ENCODE measurements around the gene IL27RA.

- TF ChIP-seq, protein P1, sequence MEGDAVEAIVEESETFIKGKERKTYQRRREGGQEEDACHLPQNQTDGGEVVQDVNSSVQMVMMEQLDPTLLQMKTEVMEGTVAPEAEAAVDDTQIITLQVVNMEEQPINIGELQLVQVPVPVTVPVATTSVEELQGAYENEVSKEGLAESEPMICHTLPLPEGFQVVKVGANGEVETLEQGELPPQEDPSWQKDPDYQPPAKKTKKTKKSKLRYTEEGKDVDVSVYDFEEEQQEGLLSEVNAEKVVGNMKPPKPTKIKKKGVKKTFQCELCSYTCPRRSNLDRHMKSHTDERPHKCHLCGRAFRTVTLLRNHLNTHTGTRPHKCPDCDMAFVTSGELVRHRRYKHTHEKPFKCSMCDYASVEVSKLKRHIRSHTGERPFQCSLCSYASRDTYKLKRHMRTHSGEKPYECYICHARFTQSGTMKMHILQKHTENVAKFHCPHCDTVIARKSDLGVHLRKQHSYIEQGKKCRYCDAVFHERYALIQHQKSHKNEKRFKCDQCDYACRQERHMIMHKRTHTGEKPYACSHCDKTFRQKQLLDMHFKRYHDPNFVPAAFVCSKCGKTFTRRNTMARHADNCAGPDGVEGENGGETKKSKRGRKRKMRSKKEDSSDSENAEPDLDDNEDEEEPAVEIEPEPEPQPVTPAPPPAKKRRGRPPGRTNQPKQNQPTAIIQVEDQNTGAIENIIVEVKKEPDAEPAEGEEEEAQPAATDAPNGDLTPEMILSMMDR (IDR thresholded peaks at IDR 0.05) = no peak
- no peak for TF ChIP-seq POLR2AphosphoS5 (IDR thresholded peaks at IDR 0.05)
Measured at GRCh38 chr19:14062558-14062855, 30.9 kb downstream of the IL27RA start.

Data from prostate gland (tissue), 2 donors.